ENCODE data around the gene NFIA.

NFIA gene

DNA sequence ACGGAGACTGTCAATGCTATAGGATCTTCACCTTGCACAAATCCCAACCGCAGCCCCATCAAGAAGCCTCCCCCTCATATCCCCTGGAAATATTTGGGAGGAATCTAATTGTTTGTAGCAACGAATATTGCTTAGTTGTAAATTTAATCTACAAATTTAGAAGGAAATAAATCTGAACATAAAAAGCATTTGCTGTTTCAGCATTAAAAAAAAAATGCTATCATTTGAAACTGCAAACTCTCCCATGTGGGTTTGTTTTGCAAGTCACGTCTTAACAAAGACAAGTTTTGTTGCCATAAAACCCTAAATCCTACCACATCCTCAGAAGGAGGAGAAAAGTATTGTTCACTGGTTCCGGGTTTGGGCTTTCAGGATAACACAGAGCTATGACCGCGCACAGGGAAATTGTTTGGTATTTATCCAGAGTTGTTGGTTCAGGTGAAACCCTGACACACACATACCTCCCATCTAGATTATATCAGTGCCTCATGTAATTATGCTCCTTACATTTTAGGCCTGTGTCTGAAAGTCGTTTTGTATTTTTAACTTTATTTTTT is 363.0 kb downstream of the NFIA start:
- TF ChIP-seq, protein P1, sequence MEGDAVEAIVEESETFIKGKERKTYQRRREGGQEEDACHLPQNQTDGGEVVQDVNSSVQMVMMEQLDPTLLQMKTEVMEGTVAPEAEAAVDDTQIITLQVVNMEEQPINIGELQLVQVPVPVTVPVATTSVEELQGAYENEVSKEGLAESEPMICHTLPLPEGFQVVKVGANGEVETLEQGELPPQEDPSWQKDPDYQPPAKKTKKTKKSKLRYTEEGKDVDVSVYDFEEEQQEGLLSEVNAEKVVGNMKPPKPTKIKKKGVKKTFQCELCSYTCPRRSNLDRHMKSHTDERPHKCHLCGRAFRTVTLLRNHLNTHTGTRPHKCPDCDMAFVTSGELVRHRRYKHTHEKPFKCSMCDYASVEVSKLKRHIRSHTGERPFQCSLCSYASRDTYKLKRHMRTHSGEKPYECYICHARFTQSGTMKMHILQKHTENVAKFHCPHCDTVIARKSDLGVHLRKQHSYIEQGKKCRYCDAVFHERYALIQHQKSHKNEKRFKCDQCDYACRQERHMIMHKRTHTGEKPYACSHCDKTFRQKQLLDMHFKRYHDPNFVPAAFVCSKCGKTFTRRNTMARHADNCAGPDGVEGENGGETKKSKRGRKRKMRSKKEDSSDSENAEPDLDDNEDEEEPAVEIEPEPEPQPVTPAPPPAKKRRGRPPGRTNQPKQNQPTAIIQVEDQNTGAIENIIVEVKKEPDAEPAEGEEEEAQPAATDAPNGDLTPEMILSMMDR (IDR thresholded peaks at IDR 0.05) = no peak
- no peak for DNase-seq (ENCODE audit: low spot score)
- H3K27ac ChIP-seq = no peak overlapping the region
- no peak overlapping the region for H3K4me3 ChIP-seq

DNA sequence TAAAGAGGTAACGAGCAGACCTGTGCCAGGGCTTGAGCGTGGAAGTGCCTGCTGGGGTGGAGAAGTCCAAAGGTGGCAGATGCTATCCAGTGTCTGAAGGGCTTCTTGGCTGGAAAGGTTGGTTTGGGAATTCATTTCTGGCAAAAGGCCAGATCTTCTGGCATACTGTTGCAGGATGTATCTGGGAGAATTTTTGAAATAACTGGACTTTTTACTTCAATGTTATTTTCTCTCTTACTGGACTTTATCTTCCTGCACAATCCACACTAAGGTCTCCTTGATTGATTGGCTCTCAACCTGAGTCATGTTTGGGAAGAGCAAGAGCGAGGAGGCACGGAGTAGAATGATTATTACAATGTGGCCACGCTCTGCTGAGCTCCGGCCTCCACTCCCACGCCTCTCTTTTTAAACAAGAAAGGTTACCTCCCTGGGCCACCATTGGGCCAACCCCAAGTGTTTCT is 364.2 kb downstream of the NFIA start:
- Histone ChIP-seq H3K27ac (peak overlapping the region in 1 of 2 donors; percentile 29), H3K4me3 (no peak overlapping the region)
- no peak for DNase-seq (ENCODE audit: low spot score)
- TF ChIP-seq, protein P1 (IDR thresholded peaks at IDR 0.05) = no peak

DNA sequence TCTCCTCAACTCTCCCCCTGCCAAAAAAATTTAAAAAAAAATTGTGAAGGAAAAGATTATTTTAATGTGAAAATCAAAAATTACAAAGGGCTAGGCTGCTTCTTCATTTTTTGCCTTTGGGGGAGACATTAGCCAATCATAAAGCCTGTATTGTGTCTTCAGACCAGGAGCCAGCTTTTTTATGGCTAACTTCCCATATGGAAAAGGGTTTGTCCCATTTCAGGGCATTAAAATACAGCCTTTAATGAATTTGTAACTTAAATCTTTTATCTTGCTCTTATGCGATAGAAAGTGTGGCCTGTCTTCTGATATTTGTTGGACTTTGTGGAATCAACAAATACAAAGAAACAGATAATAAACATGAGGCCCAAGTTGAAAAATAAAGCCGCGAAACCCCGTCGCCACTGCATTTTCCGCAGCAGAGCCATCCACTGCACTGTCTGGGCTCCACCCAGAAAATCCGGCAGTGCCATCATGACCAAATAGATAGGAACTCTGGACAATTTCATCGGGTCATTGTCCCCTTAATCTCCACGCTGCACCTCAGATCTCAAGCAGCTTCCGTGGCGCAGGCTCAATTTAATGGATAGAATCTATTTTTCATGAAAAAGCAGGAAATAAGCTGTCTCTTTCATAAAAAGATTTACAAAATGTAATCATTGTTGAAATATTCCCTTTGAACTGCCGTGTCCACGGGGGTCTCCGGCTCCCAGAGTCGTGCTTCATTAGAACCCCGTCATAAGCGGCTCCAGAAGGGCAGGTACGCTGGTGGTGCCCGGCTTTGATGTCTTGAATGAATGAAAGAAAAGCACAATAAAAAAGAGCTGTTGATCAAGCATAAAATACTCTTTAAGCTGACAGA is 365.0 kb downstream of the NFIA start:
- no peak for DNase-seq (ENCODE audit: low spot score)
- H3K27ac ChIP-seq = peak overlapping the region; percentile 91

DNA sequence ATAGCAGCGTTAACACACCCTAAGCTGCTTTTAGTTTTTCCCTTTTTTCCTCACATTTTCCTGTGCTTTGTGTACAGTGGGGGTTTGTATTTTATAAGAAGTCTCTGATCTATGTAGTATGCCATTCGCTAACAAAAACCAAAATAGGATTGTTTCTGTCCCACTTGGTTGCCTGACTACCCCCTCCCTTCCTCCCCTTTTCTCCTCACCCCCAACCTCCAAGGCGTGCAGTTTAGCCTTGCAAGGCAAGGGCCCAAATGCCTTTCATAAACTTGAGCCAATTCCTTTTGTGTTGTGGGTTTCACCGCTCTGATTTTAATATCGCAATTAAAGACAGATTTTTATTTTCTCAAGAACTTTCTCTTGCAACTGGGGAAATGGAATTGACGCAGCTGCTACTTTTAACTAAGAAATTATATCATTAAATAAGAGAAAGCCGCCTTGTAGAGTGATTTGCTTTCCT is 365.6 kb downstream of the NFIA start:
- no peak for DNase-seq (ENCODE audit: low spot score)
- TF ChIP-seq, protein P1 (IDR thresholded peaks at IDR 0.05) = no peak
- Histone ChIP-seq H3K4me3 (no peak overlapping the region), H3K27ac (peak overlapping the region; percentile 91)

More for the DNA sequence above, 365.0 kb downstream of the NFIA start:
- no peak overlapping the region for H3K4me3 ChIP-seq
- TF ChIP-seq, protein P1 (IDR thresholded peaks at IDR 0.05) = no peak

DNA sequence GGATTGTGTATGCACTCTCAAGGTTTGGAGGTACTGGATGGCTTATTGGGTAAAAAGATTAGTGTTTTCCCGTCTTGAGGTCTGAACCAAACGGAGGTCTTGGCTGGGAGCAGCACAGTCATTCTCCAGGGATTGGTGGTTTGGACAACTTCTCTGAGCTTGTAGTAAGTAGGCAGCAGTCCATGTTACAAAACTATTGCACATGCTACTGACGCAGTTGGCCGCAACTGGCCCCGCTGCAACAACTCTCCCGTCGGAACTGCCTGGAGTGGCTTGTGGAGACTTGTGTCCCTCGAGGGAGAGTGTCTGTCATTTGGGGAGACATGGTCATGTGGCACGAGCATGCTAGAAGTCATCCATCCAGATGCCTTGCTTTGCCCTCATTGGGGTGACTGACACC is 366.6 kb downstream of the NFIA start:
- DNase-seq (ENCODE audit: low spot score) = peak; percentile 99
- Histone ChIP-seq H3K4me3 (peak overlapping the region; percentile 5), H3K27ac (peak overlapping the region; percentile 91)
- TF ChIP-seq, protein P1 (IDR thresholded peaks at IDR 0.05) = no peak

DNA sequence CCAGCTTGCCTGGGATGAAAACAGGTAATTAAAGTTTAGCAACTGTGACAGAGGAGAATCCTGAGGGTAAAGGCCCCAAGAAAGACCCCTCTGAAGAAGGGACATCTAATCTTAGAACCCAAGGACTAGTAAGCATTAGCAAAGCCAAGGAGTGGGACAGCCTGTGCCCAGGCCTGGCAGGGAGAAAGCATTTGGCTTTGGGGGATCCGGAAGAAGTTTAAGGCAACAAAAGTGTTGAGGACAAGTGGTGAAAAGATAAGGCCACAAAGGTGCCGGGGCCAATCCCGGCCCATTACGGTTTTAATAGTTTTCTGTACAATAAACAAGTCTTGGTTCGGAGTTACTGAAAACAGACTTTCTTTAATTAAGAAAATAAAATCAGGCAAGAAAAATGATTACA is 367.0 kb downstream of the NFIA start:
- peak overlapping the region; percentile 91 for H3K27ac ChIP-seq
- DNase-seq (ENCODE audit: low spot score) = peak; percentile 79
- H3K4me3 ChIP-seq = no peak overlapping the region
- TF ChIP-seq, protein P1 (IDR thresholded peaks at IDR 0.05) = no peak

All from coronary artery (tissue), 2 donors.